ENCODE results near the gene LMOD1. TPM values are rescaled to one million over a fixed set of nuclear protein-coding genes. Genes with fewer than 3 reads are reported as not detected.

The LMOD1 gene
- total and polyA plus RNA-seq, 11 donors = 4.6 to 24.9 (median 10.0) TPM

DNA sequence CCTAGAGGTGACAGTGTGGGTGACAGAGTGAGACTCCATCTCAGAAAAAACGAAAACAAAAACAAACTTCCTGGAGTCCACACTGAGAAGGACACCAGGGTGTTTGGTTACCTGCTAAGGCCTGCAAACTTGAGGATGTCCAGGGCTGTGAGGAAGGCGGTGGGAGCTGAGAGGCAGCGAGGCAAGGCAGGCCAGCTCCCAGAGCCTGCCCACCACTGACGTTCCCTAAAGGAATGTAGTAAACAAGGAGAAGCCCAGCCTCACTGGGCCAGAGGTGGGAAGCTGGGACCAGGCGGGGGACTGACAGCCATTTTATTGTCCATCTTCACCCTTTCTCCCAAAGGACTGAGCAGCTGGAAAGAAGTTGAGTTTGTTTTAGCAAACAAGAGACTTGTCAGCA is 33.5 kb downstream of the LMOD1 start:
- WGBS, 4 donors = 65 to 75% (median 73%) methylated on average over 5 of the region's 5 CpGs
- ATAC-seq (no peak), DNase-seq (no peak)
- Histone ChIP-seq H3K27me3 (no peaks in the 10 kb centered on the region), H3K4me1 (peaks cover 0 to 29% (median 13%) of the 10 kb centered on the region in 12 donors), H3K9me3 (no peaks in the 10 kb centered on the region), H3K27ac (peak overlapping the region in 4 of 12 donors; percentile 13 to 92 (median 48)), H3K4me3 (no peak overlapping the region), H3K36me3 (no peaks in the 10 kb centered on the region)
- TF ChIP-seq, protein P1, sequence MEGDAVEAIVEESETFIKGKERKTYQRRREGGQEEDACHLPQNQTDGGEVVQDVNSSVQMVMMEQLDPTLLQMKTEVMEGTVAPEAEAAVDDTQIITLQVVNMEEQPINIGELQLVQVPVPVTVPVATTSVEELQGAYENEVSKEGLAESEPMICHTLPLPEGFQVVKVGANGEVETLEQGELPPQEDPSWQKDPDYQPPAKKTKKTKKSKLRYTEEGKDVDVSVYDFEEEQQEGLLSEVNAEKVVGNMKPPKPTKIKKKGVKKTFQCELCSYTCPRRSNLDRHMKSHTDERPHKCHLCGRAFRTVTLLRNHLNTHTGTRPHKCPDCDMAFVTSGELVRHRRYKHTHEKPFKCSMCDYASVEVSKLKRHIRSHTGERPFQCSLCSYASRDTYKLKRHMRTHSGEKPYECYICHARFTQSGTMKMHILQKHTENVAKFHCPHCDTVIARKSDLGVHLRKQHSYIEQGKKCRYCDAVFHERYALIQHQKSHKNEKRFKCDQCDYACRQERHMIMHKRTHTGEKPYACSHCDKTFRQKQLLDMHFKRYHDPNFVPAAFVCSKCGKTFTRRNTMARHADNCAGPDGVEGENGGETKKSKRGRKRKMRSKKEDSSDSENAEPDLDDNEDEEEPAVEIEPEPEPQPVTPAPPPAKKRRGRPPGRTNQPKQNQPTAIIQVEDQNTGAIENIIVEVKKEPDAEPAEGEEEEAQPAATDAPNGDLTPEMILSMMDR (IDR thresholded peaks at IDR 0.05) = no peak
- TF ChIP-seq POLR2A (IDR thresholded peaks at IDR 0.05) = no peak
- intact Hi-C loops (cut with DNase I) = no loop called here

DNA sequence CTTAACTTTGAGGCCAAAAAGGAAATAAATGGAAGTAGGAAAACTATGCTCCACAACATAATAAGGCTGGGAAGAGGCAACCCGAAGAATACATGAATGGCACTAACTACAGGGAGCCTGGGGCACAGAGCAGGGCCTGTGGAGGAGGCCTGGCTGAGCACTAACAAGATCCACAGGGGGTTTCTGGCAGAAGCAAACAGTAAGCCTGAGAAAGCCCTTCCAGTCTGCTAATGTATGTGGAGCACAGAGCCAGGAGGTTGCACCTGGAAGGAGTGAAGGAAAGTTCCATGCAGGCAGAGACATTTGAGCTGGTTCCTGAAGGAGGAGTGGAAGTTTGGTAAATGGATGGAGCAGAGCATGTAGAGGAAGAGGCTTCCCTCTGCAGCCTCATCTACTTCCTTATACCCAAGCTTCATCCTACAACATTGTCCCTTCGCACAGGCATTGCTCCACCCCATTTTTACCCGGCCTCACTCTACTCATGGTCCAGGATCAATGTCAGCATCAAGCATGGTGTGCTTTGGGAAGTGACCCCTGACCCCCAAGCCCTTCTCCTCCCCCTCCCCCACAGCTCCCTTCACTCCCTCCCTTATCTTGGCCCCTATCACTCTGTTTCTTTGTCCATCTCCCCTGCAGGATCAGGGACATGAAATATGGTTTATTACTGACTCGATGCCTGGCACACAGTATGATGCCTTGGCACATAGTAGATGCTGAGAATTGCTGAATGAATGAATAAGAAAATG is 34.3 kb downstream of the LMOD1 start:
- H3K9me3 ChIP-seq = no peaks in the 10 kb centered on the region
- DNase-seq (no peak), ATAC-seq (no peak)
- WGBS, 4 donors = 68 to 80% (median 74%) methylated on average over 4 of the region's 4 CpGs
- H3K27me3 ChIP-seq = no peaks in the 10 kb centered on the region
- peak overlapping the region in 1 of 12 donors; percentile 92 for H3K27ac ChIP-seq
- peaks cover 0 to 20% (median 6%) of the 10 kb centered on the region in 12 donors for H3K4me1 ChIP-seq
- intact Hi-C loops (cut with DNase I) = no loop called here
- no peaks in the 10 kb centered on the region for H3K36me3 ChIP-seq
- H3K4me3 ChIP-seq = no peak overlapping the region
- TF ChIP-seq, protein P1 (IDR thresholded peaks at IDR 0.05) = no peak
- no peak for TF ChIP-seq POLR2A (IDR thresholded peaks at IDR 0.05)

DNA sequence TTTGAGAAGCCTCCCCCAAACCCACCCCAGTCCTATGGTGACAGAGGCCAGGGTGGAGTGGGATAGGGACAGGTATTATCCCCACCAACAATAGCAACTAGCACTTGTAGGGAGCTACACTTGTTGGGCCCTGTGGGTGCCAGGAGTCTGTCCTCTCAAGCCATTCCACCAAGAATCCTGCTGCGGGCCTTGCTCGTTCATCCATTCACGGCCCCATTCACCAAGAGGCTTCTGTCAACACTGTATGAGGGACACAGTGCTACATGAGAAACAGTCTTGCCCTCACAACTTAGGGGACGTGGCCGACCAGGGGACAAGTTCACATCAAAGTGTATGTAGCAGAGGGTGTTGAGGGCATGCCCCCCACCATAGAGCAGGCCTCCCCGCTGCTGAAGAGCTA is 38.7 kb downstream of the LMOD1 start:
- no peak for DNase-seq
- TF ChIP-seq, protein P1 (IDR thresholded peaks at IDR 0.05) = no peak
- TF ChIP-seq POLR2A (IDR thresholded peaks at IDR 0.05) = no peak
- no peaks in the 10 kb centered on the region for H3K27me3 ChIP-seq
- H3K36me3 ChIP-seq = no peaks in the 10 kb centered on the region
- H3K27ac ChIP-seq = peak overlapping the region in 1 of 12 donors; percentile 92
- H3K4me3 ChIP-seq = no peak overlapping the region
- 93 to 94% (median 93%) methylated on average over 3 to 6 of the region's 6 CpGs for WGBS, 4 donors
- ATAC-seq = no peak
- peaks cover 0 to 39% (median 11%) of the 10 kb centered on the region in 12 donors for H3K4me1 ChIP-seq
- intact Hi-C loops (cut with DNase I) = loop anchor here in 2 of 10 donors (5.0 kb wide), 1 partner anchor 35 kb away; no protein-coding TSS in a partner anchor
- H3K9me3 ChIP-seq = no peaks in the 10 kb centered on the region

DNA sequence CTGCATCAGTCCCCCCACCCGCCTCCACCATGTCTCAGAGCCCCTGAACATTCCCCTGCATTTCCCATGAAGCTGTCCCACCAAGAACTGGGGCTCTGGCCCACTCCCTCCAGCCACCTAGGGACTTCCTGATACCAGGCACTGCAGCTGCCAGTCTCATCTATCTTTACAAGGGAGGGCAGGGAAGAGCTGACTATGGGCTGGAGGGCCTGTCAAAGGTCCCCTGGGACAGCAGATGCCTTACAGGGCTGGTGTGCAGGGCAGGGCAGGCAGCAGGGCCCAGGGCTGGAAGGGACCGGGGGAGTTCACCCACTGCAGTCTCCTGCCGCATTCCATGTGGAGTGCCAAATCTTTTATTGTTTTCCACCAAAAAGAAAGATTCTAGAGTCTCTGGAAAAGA is 40.0 kb downstream of the LMOD1 start:
- ATAC-seq (peak in 1 of 4 donors; percentile 3), DNase-seq (peak in 1 of 5 donors; percentile 3)
- Histone ChIP-seq H3K9me3 (no peaks in the 10 kb centered on the region), H3K4me3 (no peak overlapping the region), H3K27ac (peak overlapping the region in 5 of 12 donors; percentile 49 to 92 (median 69)), H3K27me3 (no peaks in the 10 kb centered on the region), H3K36me3 (no peaks in the 10 kb centered on the region), H3K4me1 (peaks cover 0 to 41% (median 11%) of the 10 kb centered on the region in 12 donors)
- TF ChIP-seq POLR2A (IDR thresholded peaks at IDR 0.05) = no peak
- TF ChIP-seq, protein P1 (IDR thresholded peaks at IDR 0.05) = no peak
- WGBS, 4 donors = 83 to 88% (median 84%) methylated on average over 3 of the region's 3 CpGs
- intact Hi-C loops (cut with DNase I) = loop anchor here in 2 of 10 donors (5.0 kb wide), 1 partner anchor 36 kb away; no protein-coding TSS in a partner anchor

All from heart left ventricle (tissue), 16 donors.